Activated T-helper 1 cell treated with anti-CD3 and anti-CD28 coated beads, Interleukin-12 subunit alpha, Interleukin-12 subunit beta, Interleukin-2, Interleukin-4 antibody, amounts not matched to agents 30 ng/mL and 10 ng/mL and 1 ng/mL, durations not matched to agents 14 hours and 24 hours and 36 hours (primary cell): ENCODE measurements around the gene TM9SF4. TPM values are rescaled to one million over a fixed set of nuclear protein-coding genes. Genes with fewer than 3 reads are reported as not detected.

Experiments used
- DNase-seq: peaks from one replicate; pipeline ENCODE4 v3.0.0; 2021; ENCODE audit warnings: low spot score
- H3K27ac Mint-ChIP-seq: one replicate; pipeline ENCODE4 v1.8.0; 2021; ENCODE audit warnings: mild to moderate bottlenecking, mixed read lengths
- H3K27me3 Mint-ChIP-seq: one replicate; pipeline ENCODE4 v1.8.0; 2022; ENCODE audit warnings: mild to moderate bottlenecking, moderate library complexity, mixed read lengths; ENCODE audit not compliant: insufficient read depth
- H3K36me3 Mint-ChIP-seq: one replicate; pipeline ENCODE4 v1.8.0; 2021; ENCODE audit warnings: low read depth, mixed read lengths
- H3K4me1 Mint-ChIP-seq: one replicate; pipeline ENCODE4 v1.8.0; 2021; ENCODE audit warnings: low read depth, mixed read lengths
- H3K4me3 Mint-ChIP-seq: one replicate; pipeline ENCODE4 v1.8.0; 2021; ENCODE audit warnings: mild to moderate bottlenecking, moderate library complexity, mixed read lengths
- H3K9me3 Mint-ChIP-seq: one replicate; pipeline ENCODE4 v1.8.0; 2021; ENCODE audit warnings: mixed read lengths
- intact Hi-C: fragments of 100-400 bp; cut with micrococcal nuclease; formaldehyde crosslinking; loops from one replicate; pipeline ENCODE4 v1.15.1; 2024
- total RNA-seq: library from RNA; stranded (reverse); gene quantifications from 2 replicates; pipeline ENCODE4 v1.2.3, GENCODE V29; 2022

TM9SF4 gene, protein sequence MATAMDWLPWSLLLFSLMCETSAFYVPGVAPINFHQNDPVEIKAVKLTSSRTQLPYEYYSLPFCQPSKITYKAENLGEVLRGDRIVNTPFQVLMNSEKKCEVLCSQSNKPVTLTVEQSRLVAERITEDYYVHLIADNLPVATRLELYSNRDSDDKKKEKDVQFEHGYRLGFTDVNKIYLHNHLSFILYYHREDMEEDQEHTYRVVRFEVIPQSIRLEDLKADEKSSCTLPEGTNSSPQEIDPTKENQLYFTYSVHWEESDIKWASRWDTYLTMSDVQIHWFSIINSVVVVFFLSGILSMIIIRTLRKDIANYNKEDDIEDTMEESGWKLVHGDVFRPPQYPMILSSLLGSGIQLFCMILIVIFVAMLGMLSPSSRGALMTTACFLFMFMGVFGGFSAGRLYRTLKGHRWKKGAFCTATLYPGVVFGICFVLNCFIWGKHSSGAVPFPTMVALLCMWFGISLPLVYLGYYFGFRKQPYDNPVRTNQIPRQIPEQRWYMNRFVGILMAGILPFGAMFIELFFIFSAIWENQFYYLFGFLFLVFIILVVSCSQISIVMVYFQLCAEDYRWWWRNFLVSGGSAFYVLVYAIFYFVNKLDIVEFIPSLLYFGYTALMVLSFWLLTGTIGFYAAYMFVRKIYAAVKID
- 49.5 and 49.6 TPM in 2 replicates for total RNA-seq

DNA sequence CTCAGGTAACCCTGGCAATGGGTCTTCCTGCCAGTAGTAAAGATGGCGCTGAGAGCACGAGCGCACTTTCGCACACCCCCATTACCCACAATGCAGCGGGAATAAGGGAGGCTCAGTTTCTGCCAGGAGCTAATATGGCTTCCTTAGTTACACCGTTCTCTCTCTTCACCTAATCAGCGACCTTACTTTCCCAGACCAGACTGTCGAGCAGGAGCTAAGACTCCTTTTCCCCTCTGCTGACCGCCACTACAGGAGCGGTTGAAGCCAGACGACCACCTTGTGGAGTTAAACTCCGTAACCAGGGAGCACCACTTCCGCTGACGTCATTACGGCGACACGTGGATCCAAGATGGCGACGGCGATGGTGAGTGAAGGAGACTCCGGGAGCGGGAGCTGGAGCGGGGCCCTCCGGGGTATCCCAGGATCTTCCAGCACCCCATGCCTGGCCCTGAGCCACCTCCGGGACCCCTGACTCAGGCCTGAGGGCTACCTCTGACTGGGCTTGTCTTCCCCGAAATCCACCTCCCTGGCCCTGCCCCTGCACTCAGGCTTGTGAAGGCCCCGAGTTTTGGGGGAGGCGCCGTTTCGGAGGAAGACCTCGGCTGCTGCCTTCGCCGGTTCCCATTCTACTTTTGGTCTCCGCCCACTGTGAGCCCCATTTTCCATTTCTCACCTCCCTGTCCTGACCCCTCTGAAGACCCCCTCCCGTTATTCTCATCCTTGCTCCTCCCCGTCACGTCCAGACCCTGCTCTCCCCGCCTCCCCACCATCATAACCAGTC lies at the start of gene TM9SF4:
TSS of gene TM9SF4 (plus strand) at position 323 of the 781 bp plus-strand sequence. CDS start at position 350, 27 bp downstream.
- H3K4me1 Mint-ChIP-seq = peaks cover 35% of the 10 kb centered on the region

DNA sequence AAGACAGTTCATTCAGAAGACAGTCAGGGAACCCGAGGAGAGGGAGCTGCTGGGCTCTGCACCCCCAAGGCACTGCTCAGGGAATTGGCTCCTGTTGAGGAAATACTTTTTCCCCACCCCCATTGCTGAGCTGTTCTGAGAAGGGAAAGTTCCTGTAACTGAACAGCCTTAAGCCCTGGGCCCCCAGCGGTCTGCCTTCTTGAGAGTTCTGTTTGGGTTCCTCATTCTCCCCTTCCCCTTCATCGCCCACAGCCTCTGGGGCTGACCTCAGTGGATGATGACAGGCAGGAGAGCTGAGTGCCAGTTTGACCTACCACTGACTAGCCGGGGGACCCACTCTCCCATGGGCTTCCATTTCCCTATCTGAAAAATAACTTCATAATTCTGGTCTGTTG lies 46.7 kb upstream of the TM9SF4 start:
- Mint-ChIP-seq H3K36me3 (no peaks in the 10 kb centered on the region), H3K9me3 (no peaks in the 10 kb centered on the region), H3K27ac (no peak overlapping the region), H3K27me3 (peaks cover 14% of the 10 kb centered on the region), H3K4me1 (peaks cover 11% of the 10 kb centered on the region), H3K4me3 (no peak overlapping the region)
- intact Hi-C loops = no loop called here
- DNase-seq = no peak

More for the DNA sequence above, at the start of gene TM9SF4:
- Mint-ChIP-seq H3K4me3 (peak within 1 kb of the TSS; percentile 92), H3K9me3 (no peaks in the 10 kb centered on the region), H3K36me3 (peaks cover 6% of the 10 kb centered on the region), H3K27me3 (peaks cover 4% of the 10 kb centered on the region), H3K27ac (peak within 1 kb of the TSS; percentile 99)
- DNase-seq = peak; percentile 84
- intact Hi-C loops = loop anchor here (1.0 to 5.0 kb wide), 5 partner anchors 98 to 249 kb away; partner anchors contain the start of genes ASXL1, PDRG1, PLAGL2 and POFUT1

DNA sequence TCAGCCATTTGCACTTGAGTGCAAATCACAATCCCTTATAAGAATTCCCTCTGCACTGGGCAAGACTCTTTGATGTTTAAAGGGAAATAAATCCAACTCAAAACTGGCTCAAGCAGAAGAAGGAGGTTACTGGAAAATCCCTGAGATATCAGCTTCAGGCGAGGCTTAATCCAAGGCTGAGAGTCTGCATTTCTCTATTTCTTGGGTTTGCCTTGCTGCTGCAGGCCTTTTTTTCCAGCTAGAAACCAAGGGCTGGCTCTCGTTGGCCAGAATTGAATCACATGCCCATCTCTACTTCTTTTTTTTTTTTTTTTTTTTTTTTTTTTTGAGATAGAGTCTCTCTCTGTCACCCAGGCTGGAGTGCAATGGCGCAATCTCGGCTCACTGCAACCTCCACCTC lies 45.8 kb upstream of the TM9SF4 start:
- no peak overlapping the region for H3K4me3 Mint-ChIP-seq
- peaks cover 11% of the 10 kb centered on the region for H3K4me1 Mint-ChIP-seq
- no peak overlapping the region for H3K27ac Mint-ChIP-seq
- H3K27me3 Mint-ChIP-seq = peaks cover 14% of the 10 kb centered on the region
- no peak for DNase-seq
- H3K9me3 Mint-ChIP-seq = no peaks in the 10 kb centered on the region
- no peaks in the 10 kb centered on the region for H3K36me3 Mint-ChIP-seq
- intact Hi-C loops = no loop called here

DNA sequence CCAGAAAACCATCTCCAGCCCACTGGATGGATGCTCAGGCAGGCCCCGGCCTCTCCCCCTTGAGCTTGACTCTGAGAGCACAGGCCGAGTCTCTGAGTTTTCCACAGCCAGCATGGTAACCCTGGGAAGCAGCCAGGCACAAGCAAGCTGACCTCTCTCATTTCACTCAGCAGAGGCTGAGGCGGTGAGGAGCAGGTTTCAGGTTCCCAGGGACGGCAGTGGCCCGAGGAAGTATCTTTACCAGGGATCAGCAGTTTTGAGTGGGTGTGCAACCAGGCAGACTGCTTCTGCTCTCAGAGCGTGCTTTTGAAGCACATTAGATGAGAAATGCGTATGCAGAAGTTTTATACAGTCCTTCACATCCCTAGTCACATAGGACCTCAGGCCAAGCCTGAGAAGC lies 44.8 kb upstream of the TM9SF4 start:
- Mint-ChIP-seq H3K9me3 (no peaks in the 10 kb centered on the region), H3K27me3 (peaks cover 6% of the 10 kb centered on the region), H3K4me3 (no peak overlapping the region), H3K27ac (no peak overlapping the region), H3K4me1 (peaks cover 15% of the 10 kb centered on the region), H3K36me3 (no peaks in the 10 kb centered on the region)
- DNase-seq = no peak
- intact Hi-C loops = no loop called here

DNA sequence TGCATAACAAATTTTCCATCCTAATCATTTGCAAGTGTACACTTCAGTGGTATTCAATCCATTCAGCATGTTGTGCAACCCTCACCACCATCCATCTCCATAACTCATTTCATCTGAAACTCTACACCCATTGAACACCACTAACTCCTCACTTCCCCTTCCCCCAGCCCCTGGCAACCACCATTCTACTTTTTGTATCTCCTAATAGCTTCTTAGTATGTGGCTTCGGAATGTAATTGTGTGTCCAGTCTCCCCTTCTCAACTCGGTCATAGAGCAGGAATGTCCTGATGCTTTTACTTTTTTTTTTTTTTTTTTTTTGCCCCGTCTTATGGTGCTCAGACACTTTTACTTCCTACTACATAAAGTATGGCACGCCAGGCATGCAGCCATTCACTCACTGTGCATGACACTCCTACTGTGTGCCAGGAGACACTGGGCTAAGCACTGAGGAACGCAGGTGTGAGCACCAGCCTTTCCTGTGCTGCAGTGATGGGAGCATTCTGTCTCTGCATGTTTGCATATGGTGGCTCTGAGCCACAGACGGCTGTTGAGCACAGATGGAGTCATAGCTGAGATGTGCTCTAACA lies 42.2 kb upstream of the TM9SF4 start:
- Mint-ChIP-seq H3K27ac (no peak overlapping the region), H3K27me3 (no peaks in the 10 kb centered on the region), H3K4me3 (no peak overlapping the region), H3K9me3 (no peaks in the 10 kb centered on the region), H3K4me1 (peaks cover 20% of the 10 kb centered on the region), H3K36me3 (no peaks in the 10 kb centered on the region)
- no peak for DNase-seq
- intact Hi-C loops = no loop called here

DNA sequence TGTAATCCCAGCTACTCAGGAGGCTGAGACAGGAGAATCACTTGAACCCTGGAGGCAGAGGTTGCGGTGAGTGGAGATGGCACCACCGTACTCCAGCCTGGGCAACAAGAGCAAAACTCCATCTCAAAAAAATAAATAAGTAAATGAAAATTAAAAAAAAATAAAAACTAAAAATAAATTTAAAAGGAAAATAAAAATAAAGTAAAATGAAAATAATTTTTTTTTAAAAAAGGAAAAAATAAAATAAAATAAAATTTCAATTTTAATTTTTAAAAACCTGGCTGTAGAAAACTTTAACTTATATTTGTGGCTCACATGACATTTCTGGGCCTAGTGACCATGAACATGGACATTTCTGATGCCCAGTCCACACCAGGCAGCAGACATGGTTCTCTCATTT lies 41.3 kb upstream of the TM9SF4 start:
- Mint-ChIP-seq H3K36me3 (no peaks in the 10 kb centered on the region), H3K27ac (no peak overlapping the region), H3K9me3 (no peaks in the 10 kb centered on the region), H3K27me3 (no peaks in the 10 kb centered on the region), H3K4me1 (peaks cover 12% of the 10 kb centered on the region), H3K4me3 (no peak overlapping the region)
- intact Hi-C loops = no loop called here
- no peak for DNase-seq

DNA sequence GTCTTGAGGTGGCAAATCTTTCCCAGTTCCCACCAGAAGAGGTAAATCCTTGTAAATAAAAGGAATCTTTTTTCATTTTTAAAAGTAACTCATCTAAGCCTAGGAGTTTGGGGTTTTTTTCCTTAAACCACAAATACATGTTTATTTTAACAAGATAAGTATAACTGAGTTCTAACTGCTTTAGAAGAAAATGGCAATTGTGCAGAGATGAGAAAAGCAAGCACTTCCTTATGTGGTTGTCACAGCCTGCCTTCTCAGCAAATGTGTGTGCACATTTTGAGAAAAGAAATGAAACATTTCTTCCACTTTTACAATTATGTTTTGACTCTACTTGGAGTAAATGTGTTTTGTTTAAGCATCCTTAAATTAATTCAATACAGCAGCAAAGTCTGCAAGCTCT lies 39.8 kb upstream of the TM9SF4 start:
- intact Hi-C loops = no loop called here

DNA sequence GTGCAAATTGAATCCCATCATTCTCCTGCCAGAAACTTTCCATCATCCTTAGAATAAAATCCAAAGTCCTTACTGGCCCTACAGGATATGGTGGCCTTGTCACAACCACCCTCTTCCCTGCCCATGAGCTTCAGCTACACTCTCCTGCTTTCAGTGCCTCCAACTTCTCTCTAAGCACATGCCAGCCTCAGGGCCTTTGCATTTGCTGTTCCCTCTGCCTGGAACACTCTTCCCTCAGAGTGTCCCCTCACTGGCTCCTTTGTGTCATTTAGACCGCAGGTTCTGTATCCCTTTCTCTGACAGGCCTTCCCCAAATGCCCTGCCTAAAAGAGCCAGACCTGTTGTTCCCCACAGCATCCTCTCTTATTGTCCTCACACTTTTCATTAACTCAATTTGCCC lies 39.2 kb upstream of the TM9SF4 start:
- no peak overlapping the region for H3K27ac Mint-ChIP-seq
- intact Hi-C loops = no loop called here
- H3K4me3 Mint-ChIP-seq = no peak overlapping the region
- DNase-seq = no peak
- no peaks in the 10 kb centered on the region for H3K27me3 Mint-ChIP-seq
- H3K9me3 Mint-ChIP-seq = no peaks in the 10 kb centered on the region
- H3K4me1 Mint-ChIP-seq = peaks cover 12% of the 10 kb centered on the region
- no peaks in the 10 kb centered on the region for H3K36me3 Mint-ChIP-seq

More for the DNA sequence above, 39.8 kb upstream of the TM9SF4 start:
- Mint-ChIP-seq H3K36me3 (no peaks in the 10 kb centered on the region), H3K4me1 (peaks cover 12% of the 10 kb centered on the region), H3K9me3 (no peaks in the 10 kb centered on the region), H3K27me3 (no peaks in the 10 kb centered on the region), H3K4me3 (no peak overlapping the region), H3K27ac (no peak overlapping the region)
- DNase-seq = no peak

DNA sequence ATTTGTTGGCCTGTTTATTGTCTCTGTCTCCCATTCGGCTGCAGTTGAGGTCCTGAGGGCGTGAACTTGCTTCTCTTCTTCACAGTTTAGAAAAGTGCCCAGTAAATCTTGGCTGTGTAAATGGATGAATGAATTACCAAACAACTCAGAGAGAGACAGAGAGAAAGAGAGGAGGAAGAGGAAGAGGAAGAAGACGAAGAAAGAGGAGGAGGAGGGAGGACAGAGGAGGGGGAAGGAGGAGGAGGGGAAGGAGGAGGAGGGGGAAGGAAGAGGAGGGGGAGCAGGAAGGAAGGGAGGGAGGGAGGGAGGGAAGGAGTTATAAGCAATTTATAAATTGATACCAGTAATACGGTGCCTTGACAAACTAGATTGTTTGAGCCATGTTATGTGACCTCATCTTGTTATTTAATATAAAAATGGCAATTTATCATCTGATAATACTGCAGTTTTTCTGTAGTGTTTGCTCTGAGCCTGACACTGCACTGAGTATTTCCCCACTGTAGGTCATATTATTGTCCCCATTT lies 38.8 kb upstream of the TM9SF4 start:
- no peak for DNase-seq
- no peak overlapping the region for H3K27ac Mint-ChIP-seq
- H3K9me3 Mint-ChIP-seq = no peaks in the 10 kb centered on the region
- H3K4me1 Mint-ChIP-seq = peaks cover 12% of the 10 kb centered on the region
- H3K36me3 Mint-ChIP-seq = no peaks in the 10 kb centered on the region
- no peak overlapping the region for H3K4me3 Mint-ChIP-seq
- intact Hi-C loops = no loop called here
- no peaks in the 10 kb centered on the region for H3K27me3 Mint-ChIP-seq

DNA sequence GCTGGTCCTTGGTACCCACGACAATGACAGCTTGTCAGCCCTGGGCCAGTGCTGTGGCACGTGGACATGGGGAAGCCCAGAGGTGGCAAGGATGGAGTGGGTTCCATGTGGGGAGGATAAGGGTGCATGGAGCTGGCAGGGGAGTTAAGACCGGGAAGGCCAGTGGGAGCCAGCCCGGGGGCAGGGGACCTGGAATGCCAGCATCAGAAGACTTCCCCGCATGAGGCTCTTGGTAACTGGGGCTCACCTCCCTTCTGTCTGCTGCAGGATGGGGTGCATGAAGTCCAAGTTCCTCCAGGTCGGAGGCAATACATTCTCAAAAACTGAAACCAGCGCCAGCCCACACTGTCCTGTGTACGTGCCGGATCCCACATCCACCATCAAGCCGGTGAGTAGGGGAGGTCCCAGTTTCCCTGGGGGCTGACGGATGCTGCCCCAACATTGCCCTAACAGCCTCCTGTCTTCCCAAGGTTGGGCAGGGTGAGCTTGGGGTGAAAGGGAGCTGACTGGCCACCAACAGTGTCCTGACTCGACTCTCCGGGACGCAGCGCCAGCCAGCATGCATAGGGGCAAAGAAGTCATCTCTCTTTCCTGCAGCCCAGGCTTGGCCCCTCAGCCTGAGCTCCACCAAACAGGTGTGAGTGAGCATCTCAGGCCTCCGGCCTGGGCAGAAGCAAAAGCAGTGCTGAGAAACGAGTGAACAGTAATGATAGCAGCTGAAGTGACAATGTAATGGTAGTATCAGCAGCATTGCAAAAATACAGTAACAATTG lies 37.9 kb upstream of the TM9SF4 start:
- H3K4me3 Mint-ChIP-seq = no peak overlapping the region
- intact Hi-C loops = no loop called here
- no peaks in the 10 kb centered on the region for H3K27me3 Mint-ChIP-seq
- H3K27ac Mint-ChIP-seq = no peak overlapping the region
- H3K36me3 Mint-ChIP-seq = no peaks in the 10 kb centered on the region
- DNase-seq = no peak
- H3K9me3 Mint-ChIP-seq = no peaks in the 10 kb centered on the region
- peaks cover 12% of the 10 kb centered on the region for H3K4me1 Mint-ChIP-seq

DNA sequence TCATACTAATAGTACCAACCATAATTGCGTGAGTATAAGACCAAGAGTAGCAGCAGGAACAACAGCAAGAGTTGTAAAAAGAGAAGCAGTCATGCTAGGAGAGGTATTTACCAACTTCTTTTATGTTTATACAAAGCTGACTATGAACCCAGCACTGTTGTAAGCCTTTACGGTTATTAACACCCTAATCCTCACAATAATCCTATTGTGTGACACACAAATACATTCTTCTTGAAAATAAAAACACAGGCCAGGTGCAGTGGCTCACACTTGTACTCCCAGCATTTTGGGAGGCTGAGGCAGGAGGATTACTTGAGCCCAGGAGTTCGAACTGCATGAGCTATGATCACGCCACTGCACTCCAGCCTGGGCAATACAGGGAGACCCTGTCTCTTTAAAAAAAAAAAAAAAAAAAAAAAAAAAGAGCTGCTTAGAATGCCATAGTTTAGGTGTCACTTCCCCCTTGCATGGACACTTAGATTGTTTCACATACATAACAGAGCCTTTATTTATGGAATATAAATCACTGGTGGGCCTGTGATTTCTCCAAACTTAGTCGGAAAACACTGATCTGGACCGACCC lies 37.3 kb upstream of the TM9SF4 start:
- intact Hi-C loops = no loop called here
- H3K27me3 Mint-ChIP-seq = no peaks in the 10 kb centered on the region
- DNase-seq = no peak
- no peak overlapping the region for H3K27ac Mint-ChIP-seq
- H3K9me3 Mint-ChIP-seq = no peaks in the 10 kb centered on the region
- H3K4me3 Mint-ChIP-seq = no peak overlapping the region
- peaks cover 12% of the 10 kb centered on the region for H3K4me1 Mint-ChIP-seq
- H3K36me3 Mint-ChIP-seq = no peaks in the 10 kb centered on the region

DNA sequence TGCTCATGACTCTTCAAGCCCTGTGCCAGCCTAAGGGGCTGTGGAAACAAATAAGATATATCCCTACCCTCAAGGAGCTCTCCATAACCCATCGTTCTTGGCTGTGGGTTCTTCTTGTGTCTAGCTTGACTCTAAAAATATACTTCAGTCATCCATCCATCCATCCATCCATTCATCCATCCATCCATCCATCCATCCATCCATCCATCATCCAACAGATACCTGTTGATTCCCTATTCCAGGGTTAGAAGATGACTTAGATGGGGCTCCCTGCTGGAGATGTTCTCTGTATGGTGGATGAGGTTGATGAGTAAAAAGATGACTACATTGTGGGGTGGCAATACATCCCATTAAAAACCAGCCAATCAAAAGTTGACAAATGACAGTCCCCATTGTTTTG lies 34.0 kb upstream of the TM9SF4 start:
- H3K27me3 Mint-ChIP-seq = no peaks in the 10 kb centered on the region
- H3K36me3 Mint-ChIP-seq = no peaks in the 10 kb centered on the region
- no peak overlapping the region for H3K27ac Mint-ChIP-seq
- intact Hi-C loops = no loop called here
- H3K4me1 Mint-ChIP-seq = no peaks in the 10 kb centered on the region
- no peak overlapping the region for H3K4me3 Mint-ChIP-seq
- H3K9me3 Mint-ChIP-seq = no peaks in the 10 kb centered on the region
- DNase-seq = no peak
